Measurements from ENCODE around the gene RPL27A. TPM values are rescaled to one million over a fixed set of nuclear protein-coding genes. Genes with fewer than 3 reads are reported as not detected.

RPL27A gene
- total RNA-seq, 1 experiment from 2014 or later = 629 TPM

DNA sequence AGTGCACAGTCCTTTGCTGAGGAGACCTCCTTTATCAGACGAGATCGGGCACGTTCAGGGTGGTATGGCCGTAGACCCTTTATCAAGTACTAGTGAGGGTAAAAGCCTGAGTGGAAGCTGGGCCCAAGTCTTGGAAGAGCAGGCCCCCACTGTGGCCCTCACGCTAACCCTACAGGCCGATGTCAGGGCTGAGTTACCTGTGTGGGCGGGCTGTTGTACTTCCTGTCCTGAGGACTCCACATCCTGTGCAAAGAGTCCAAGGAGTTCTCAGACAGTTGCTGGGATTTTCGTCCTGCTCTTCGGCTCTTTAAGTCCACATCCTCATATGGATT is 34.9 kb downstream of the RPL27A start:
- H3K9me3 ChIP-seq (ENCODE audit: low read depth, low read length, poor library complexity, severe bottlenecking) = no peaks in the 10 kb centered on the region
- POLR2A ChIA-PET (ENCODE audit: low non-redundant PET) = no interaction called here
- TF ChIP-seq, protein P1, sequence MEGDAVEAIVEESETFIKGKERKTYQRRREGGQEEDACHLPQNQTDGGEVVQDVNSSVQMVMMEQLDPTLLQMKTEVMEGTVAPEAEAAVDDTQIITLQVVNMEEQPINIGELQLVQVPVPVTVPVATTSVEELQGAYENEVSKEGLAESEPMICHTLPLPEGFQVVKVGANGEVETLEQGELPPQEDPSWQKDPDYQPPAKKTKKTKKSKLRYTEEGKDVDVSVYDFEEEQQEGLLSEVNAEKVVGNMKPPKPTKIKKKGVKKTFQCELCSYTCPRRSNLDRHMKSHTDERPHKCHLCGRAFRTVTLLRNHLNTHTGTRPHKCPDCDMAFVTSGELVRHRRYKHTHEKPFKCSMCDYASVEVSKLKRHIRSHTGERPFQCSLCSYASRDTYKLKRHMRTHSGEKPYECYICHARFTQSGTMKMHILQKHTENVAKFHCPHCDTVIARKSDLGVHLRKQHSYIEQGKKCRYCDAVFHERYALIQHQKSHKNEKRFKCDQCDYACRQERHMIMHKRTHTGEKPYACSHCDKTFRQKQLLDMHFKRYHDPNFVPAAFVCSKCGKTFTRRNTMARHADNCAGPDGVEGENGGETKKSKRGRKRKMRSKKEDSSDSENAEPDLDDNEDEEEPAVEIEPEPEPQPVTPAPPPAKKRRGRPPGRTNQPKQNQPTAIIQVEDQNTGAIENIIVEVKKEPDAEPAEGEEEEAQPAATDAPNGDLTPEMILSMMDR (conservative IDR thresholded peaks at IDR 0.05; ENCODE audit: low read depth, low read length) = no peak
- no peak for TF ChIP-seq EZH2 (IDR thresholded peaks at IDR 0.05; ENCODE audit: borderline replicate concordance, low read depth, low read length, poor library complexity, severe bottlenecking)
- CTCF ChIA-PET = no interaction called here
- H3K27me3 ChIP-seq (replicated peaks; ENCODE audit: insufficient read depth, low read depth, low read length, poor library complexity) = no peaks in the 10 kb centered on the region
- H3K36me3 ChIP-seq (ENCODE audit: insufficient read depth, low read length, poor library complexity, severe bottlenecking) = no peaks in the 10 kb centered on the region
- H3K4me1 ChIP-seq (ENCODE audit: insufficient read depth, low read length, poor library complexity, severe bottlenecking) = peaks cover 25% of the 10 kb centered on the region
- intact Hi-C loops (cut with micrococcal nuclease; ENCODE audit: unreplicated experiment) = no loop called here
- no peak for DNase-seq (ENCODE audit: low spot score)
- H3K4me3 ChIP-seq (ENCODE audit: low read depth, low read length, poor library complexity, severe bottlenecking) = no peak overlapping the region
- H3K27ac ChIP-seq (ENCODE audit: low read depth, low read length, poor library complexity, severe bottlenecking) = peak overlapping the region; percentile 16
- no TSS peak for BruUV-seq (replicated peaks)

DNA sequence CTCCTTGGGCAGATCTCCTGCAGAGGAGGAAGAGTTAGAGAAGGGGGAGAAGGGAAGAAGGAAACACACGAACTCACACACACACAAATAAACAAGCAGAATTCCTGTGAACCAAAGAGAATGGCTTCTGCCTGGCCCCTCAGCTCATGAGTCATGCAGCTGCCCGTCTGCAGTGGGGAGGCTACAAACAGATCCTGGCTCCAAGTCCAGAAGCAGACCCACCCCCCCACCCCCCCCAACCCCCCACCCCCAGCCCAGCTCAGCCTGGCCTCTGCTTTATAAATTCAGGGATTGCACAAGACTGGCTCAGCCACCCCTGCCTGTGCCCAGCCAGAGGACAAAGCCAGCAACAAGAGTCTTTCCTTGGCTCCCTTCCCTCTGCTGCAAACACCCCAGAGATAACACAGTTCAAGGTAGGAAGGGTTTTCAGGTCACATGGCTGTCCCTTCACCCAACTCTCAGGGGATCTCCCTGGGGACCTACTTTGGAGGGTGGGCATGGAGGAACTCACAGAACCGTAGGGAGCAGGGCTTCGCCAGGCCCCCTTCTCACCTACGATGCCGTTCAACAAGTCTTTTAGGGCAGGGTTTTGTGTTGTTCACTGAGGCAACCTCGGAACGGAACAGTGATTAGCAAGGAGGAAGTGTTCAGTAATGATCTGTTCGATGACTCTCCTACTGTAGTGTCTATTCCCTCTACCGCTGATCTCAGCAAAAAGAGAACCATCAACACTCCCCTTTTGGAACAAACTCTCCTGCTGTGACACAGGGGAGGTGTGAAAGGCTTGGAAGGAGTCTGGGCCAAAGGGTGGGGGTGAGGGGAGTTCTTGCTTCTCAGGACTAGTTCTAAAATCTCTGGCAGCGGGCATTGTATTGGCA is 35.5 kb downstream of the RPL27A start:
- peaks cover 25% of the 10 kb centered on the region for H3K4me1 ChIP-seq (ENCODE audit: insufficient read depth, low read length, poor library complexity, severe bottlenecking)
- H3K36me3 ChIP-seq (ENCODE audit: insufficient read depth, low read length, poor library complexity, severe bottlenecking) = no peaks in the 10 kb centered on the region
- TF ChIP-seq, protein P1 (conservative IDR thresholded peaks at IDR 0.05; ENCODE audit: low read depth, low read length) = no peak
- no peak for TF ChIP-seq EZH2 (IDR thresholded peaks at IDR 0.05; ENCODE audit: borderline replicate concordance, low read depth, low read length, poor library complexity, severe bottlenecking)
- CTCF ChIA-PET = no interaction called here
- intact Hi-C loops (cut with micrococcal nuclease; ENCODE audit: unreplicated experiment) = no loop called here
- POLR2A ChIA-PET (ENCODE audit: low non-redundant PET) = no interaction called here
- BruUV-seq (replicated peaks) = no TSS peak
- peak; percentile 37 for DNase-seq (ENCODE audit: low spot score)
- H3K9me3 ChIP-seq (ENCODE audit: low read depth, low read length, poor library complexity, severe bottlenecking) = no peaks in the 10 kb centered on the region
- H3K27me3 ChIP-seq (replicated peaks; ENCODE audit: insufficient read depth, low read depth, low read length, poor library complexity) = no peaks in the 10 kb centered on the region
- H3K27ac ChIP-seq (ENCODE audit: low read depth, low read length, poor library complexity, severe bottlenecking) = peak overlapping the region; percentile 44
- H3K4me3 ChIP-seq (ENCODE audit: low read depth, low read length, poor library complexity, severe bottlenecking) = no peak overlapping the region

DNA sequence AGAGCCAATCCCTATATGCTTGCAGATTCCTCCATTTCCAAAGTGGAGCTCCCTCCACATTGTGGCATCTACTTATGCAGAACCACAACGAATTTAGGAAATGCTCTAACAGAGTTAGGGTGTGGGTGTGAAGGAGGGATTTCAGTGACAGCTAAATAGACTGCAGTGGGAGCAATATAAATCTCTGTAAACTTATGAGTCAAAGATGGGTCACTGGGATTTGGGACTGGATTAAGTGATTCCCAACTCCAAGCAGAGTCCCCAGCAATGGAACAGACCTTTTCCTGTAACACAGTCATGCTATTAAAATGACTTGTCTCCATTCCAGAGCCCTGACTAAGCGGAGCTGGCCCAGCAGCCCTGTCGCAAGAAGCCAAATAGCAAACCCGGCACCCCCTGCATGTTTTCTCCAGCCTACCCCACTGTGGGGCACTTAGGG is 36.6 kb downstream of the RPL27A start:
- DNase-seq (ENCODE audit: low spot score) = peak; percentile 51
- ChIA-PET CTCF (no interaction called here), POLR2A (ENCODE audit: low non-redundant PET) (no interaction called here)
- no peak overlapping the region for H3K4me3 ChIP-seq (ENCODE audit: low read depth, low read length, poor library complexity, severe bottlenecking)
- H3K27me3 ChIP-seq (replicated peaks; ENCODE audit: insufficient read depth, low read depth, low read length, poor library complexity) = no peaks in the 10 kb centered on the region
- H3K9me3 ChIP-seq (ENCODE audit: low read depth, low read length, poor library complexity, severe bottlenecking) = no peaks in the 10 kb centered on the region
- H3K27ac ChIP-seq (ENCODE audit: low read depth, low read length, poor library complexity, severe bottlenecking) = no peak overlapping the region
- TF ChIP-seq, protein P1 (conservative IDR thresholded peaks at IDR 0.05; ENCODE audit: low read depth, low read length) = no peak
- no peak for TF ChIP-seq EZH2 (IDR thresholded peaks at IDR 0.05; ENCODE audit: borderline replicate concordance, low read depth, low read length, poor library complexity, severe bottlenecking)
- BruUV-seq (replicated peaks) = no TSS peak
- intact Hi-C loops (cut with micrococcal nuclease; ENCODE audit: unreplicated experiment) = no loop called here
- peaks cover 25% of the 10 kb centered on the region for H3K4me1 ChIP-seq (ENCODE audit: insufficient read depth, low read length, poor library complexity, severe bottlenecking)
- no peaks in the 10 kb centered on the region for H3K36me3 ChIP-seq (ENCODE audit: insufficient read depth, low read length, poor library complexity, severe bottlenecking)
